ENCODE measurements around the gene DOCK10. TPM values are rescaled to one million over a fixed set of nuclear protein-coding genes. Genes with fewer than 3 reads are reported as not detected.

DOCK10 gene
- total and polyA plus RNA-seq, 11 donors, result 0.31 to 28.6 (median 2.0) TPM

GRCh38 chr2:224841910-224842309 is 200.4 kb downstream of the DOCK10 start:
- no peaks in the 10 kb centered on the region for H3K4me1 ChIP-seq
- no peak for TF ChIP-seq POLR2A (IDR thresholded peaks at IDR 0.05)
- TF ChIP-seq CTCF (IDR thresholded peaks at IDR 0.05), result no peak
- no peak for ATAC-seq
- peaks cover 0 to 96% (median 5%) of the 10 kb centered on the region in 9 donors for H3K36me3 ChIP-seq
- no peaks in the 10 kb centered on the region for H3K27me3 ChIP-seq
- intact Hi-C loops (cut with DNase I), result no loop called here
- no peak overlapping the region for H3K4me3 ChIP-seq
- no peak for DNase-seq
- H3K9me3 ChIP-seq, result no peaks in the 10 kb centered on the region
- no peak overlapping the region for H3K27ac ChIP-seq
- WGBS, 4 donors, result 91 to 95% (median 93%) methylated on average over 4 of the region's 4 CpGs

- ATAC-seq, result peak in 1 of 4 donors; percentile 51
- H3K36me3 ChIP-seq, result peaks cover 0 to 89% (median 0%) of the 10 kb centered on the region in 9 donors
- no peaks in the 10 kb centered on the region for H3K4me1 ChIP-seq
- H3K27ac ChIP-seq, result peak overlapping the region in 1 of 12 donors; percentile 6
- TF ChIP-seq POLR2A (IDR thresholded peaks at IDR 0.05) (no peak), CTCF (IDR thresholded peaks at IDR 0.05) (no peak)
- no peak overlapping the region for H3K4me3 ChIP-seq
- intact Hi-C loops (cut with DNase I), result no loop called here
- DNase-seq, result no peak
- no peaks in the 10 kb centered on the region for H3K9me3 ChIP-seq
- H3K27me3 ChIP-seq, result no peaks in the 10 kb centered on the region
Measured at GRCh38 chr2:224838335-224838734, 203.9 kb downstream of the DOCK10 start.

GRCh38 chr2:224837558-224837957 is 204.7 kb downstream of the DOCK10 start:
- H3K36me3 ChIP-seq, result peaks cover 0 to 89% (median 0%) of the 10 kb centered on the region in 9 donors
- ATAC-seq (peak in 2 of 4 donors; percentile 34 to 93), DNase-seq (peak in 2 of 5 donors; percentile 36 to 52)
- H3K27ac ChIP-seq, result no peak overlapping the region
- WGBS, 4 donors, result 44 to 71% (median 62%) methylated on average over 3 of the region's 3 CpGs
- no peak for TF ChIP-seq CTCF (IDR thresholded peaks at IDR 0.05)
- no peak overlapping the region for H3K4me3 ChIP-seq
- no peaks in the 10 kb centered on the region for H3K27me3 ChIP-seq
- H3K9me3 ChIP-seq, result no peaks in the 10 kb centered on the region
- intact Hi-C loops (cut with DNase I), result no loop called here
- H3K4me1 ChIP-seq, result no peaks in the 10 kb centered on the region

GRCh38 chr2:224837066-224837465 is 205.2 kb downstream of the DOCK10 start:
- Histone ChIP-seq H3K9me3 (no peaks in the 10 kb centered on the region), H3K36me3 (peaks cover 0 to 89% (median 0%) of the 10 kb centered on the region in 9 donors), H3K4me1 (no peaks in the 10 kb centered on the region), H3K27me3 (no peaks in the 10 kb centered on the region), H3K27ac (no peak overlapping the region), H3K4me3 (no peak overlapping the region)
- no peak for TF ChIP-seq POLR2A (IDR thresholded peaks at IDR 0.05)
- no peak for TF ChIP-seq CTCF (IDR thresholded peaks at IDR 0.05)
- peak in 1 of 4 donors; percentile 26 for ATAC-seq
- DNase-seq, result no peak
- WGBS, 4 donors, result 46 to 57% (median 48%) methylated on average over 2 of the region's 2 CpGs
- intact Hi-C loops (cut with DNase I), result no loop called here

Data from heart left ventricle (tissue), 16 donors.